Body of pancreas (tissue), 4 donors: ENCODE data around the gene SCNN1A.

ENCODE experiments used
- CTCF ChIP-seq, 7 experiments: fragments of 450-650 bp in 4 of 7; fragments of 200-600 bp in 3 of 7; sonication (generic) in 3 of 7; IDR thresholded peaks; one replicate each; pipeline ENCODE4 v1.5.1; 2016 to 2019; ENCODE audit warnings: antibody characterized with exemption in 7 of 7
- POLR2A ChIP-seq, 3 donors: fragments of 450-650 bp; IDR thresholded peaks; one replicate each; pipeline ENCODE4 v1.6.1; 2016; ENCODE audit warnings: antibody characterized with exemption in 3 of 3, mild to moderate bottlenecking in 2 of 3

GRCh38 chr12:6345319-6346091 lies 29.9 kb downstream of the SCNN1A start:
- no peak for TF ChIP-seq CTCF (IDR thresholded peaks at IDR 0.05)
- TF ChIP-seq POLR2A (IDR thresholded peaks at IDR 0.05), result no peak
